HG03378 (cell line): Measurements from ENCODE around the gene CDR2.
A peak's percentile ranks its signal among the peaks of the same experiment; 100 is the strongest.
"Not testable (repeated sequence)": the region's sequence is repeated elsewhere in the genome, so short reads cannot be mapped to it uniquely, and the experiment has no call there.

Source experiments
- ATAC-seq: cut with Tn5 transposase; IDR thresholded peaks from one replicate; pipeline ENCODE4 v1.9.1; 2021; ENCODE audit warnings: mild to moderate bottlenecking, moderate library complexity; ENCODE audit not compliant: unreplicated experiment

Gene CDR2

DNA sequence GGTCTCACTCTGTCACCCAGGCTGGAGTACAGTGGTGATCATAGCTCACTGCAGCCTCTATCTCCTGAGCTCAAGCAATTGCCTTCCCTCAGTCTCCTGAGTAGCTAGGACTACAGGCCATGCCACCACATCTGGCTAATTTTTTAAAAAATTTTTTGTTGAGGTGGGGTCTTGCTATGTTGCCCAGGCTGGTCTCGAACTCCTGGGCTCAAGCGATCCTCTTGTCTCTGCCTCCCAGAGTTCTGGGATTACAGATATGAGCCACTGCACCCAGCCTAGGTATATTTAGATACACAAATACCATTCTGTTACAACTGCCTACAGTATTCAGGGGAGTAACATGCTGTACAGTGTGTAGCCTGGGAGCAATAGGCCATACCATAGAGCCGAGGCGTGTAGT lies 62.9 kb downstream of the CDR2 start:
- ATAC-seq, result no peak

- no peak for ATAC-seq
Measured at GRCh38 chr16:22308824-22309520, 65.4 kb downstream of the CDR2 start.

DNA sequence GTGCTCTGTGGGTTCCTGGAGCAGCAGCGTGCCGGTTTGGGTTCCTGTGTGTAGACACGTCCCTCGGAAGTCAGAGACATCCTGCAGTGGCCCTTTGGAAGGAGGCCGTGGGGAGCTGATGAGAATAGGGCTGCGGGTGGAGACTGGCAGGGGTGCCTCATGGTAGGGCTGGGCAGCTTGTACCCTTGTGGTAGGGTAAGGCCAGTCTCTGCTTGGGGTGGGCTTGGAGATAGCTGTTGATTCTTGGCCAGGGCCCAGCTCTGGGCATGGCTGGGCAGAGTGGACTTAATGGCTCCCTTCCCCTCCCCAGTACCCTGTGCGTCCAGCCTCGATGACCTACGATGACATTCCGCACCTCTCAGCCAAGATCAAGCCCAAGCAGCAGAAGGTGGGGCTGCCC lies 66.6 kb downstream of the CDR2 start:
- ATAC-seq, result no peak

- ATAC-seq, result no peak
Measured at GRCh38 chr16:22306788-22307187, 67.6 kb downstream of the CDR2 start.

DNA sequence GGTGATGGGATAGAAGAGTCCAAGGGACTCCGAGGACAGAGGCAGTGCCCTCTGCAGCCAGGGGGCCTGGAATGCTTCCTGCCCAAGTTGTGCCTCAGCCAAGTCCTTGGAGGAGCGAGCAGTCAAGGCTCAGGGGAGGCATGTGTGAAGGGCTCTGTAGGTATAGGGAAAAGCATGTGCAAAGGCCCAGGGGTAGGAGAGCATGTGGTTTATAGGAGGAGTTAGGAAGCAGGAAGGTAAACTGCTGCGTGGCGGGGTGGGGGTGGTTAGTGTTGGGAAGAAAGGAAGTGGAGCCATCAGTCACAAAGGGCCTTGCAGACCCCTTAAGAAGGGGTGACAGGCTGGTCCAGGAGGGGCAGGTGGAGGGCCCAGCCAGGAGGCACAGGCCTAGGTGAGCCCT lies 70.0 kb downstream of the CDR2 start:
- no peak for ATAC-seq

DNA sequence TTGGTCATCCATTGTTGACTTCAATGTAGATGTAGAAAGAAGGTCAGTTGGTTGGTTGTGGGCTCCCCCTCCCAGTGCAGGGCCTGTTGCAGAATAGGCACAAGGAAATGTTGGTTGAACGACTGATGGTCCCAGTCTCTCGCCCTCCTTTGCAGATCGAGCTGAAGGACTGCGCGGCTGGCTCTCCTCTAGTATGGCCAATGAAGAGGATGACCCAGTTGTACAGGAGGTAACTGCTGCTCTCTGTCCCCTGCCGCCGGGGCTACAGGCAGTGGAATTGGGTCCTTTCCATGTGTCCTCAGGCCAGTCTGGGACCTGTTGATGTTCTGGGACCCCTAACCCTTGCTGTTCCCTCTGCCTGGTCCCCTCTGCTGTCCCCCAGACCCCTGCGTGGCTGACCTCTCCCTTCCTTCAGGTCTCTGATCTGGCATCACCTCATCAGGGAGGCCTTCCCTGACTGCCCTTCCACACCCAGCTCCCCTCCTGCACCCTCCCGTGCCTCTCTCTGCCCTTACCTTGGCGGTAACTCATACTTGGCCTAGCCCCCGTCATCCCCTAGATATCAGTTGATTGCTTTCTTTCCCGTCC lies 71.5 kb downstream of the CDR2 start:
- ATAC-seq, result no peak

DNA sequence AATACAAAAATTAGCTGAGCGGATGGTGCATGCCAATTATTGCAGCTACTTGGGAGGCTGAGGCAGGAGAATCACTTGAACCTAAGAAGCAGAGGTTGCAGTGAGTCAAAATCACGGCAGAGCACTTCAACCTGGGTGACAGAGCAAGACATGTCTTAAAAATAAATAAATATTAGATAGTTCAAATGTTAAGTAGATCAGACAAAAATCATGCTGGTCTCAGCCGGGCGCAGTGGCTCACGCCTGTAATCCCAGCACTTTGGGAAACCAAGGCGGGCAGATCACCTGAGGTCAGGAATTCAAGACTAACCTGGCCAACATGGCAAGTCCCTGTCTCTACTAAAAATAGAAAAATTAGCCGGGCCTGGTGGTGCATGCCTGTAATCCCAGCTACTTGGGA lies 73.0 kb downstream of the CDR2 start:
- ATAC-seq, result not testable (repeated sequence)

GRCh38 chr16:22300427-22301071 lies 73.9 kb downstream of the CDR2 start:
- ATAC-seq, result no peak

- ATAC-seq, result no peak
Measured at GRCh38 chr16:22299036-22299435, 75.4 kb downstream of the CDR2 start.

DNA sequence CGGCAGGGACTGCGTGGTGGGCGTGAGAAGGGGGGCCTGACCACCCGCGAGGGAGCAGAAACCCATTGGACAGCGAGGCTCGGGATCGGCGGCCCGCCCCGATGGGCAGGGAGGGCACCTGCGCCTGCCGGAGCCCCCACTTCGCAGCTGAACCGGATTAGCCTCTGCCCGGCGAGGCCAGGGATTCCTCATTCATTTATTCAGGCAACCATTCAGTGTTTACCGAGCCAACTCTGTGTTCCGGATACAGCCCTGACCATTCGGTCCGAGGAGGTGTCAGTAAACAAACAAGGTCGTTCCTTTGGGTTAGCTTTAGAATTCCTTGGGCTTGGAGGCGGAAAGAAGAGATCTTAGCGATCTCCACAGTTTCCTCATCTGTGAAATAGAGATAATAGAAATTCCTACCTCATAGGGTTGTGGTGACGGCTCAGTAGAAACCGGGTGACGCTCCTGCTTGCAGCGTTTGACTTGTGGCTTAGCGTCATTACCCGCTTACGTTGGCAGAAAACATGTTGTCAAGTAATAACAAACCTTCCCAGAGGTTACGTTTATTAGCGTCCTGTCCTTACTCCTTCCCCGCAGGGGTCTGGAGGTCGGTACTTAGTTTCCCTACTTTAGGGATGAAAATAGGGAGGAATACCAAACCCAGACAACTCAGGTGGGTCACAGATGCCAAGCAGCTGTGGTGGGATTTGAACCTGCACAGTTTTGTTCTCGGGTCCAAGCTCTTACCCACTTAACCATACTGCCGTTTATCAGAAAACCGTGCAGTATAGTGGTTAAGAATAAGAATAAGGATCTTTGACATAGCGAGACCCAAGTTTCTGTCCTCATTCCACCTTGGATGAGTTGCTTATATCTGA lies 76.3 kb downstream of the CDR2 start:
- peak; percentile 37 for ATAC-seq

DNA sequence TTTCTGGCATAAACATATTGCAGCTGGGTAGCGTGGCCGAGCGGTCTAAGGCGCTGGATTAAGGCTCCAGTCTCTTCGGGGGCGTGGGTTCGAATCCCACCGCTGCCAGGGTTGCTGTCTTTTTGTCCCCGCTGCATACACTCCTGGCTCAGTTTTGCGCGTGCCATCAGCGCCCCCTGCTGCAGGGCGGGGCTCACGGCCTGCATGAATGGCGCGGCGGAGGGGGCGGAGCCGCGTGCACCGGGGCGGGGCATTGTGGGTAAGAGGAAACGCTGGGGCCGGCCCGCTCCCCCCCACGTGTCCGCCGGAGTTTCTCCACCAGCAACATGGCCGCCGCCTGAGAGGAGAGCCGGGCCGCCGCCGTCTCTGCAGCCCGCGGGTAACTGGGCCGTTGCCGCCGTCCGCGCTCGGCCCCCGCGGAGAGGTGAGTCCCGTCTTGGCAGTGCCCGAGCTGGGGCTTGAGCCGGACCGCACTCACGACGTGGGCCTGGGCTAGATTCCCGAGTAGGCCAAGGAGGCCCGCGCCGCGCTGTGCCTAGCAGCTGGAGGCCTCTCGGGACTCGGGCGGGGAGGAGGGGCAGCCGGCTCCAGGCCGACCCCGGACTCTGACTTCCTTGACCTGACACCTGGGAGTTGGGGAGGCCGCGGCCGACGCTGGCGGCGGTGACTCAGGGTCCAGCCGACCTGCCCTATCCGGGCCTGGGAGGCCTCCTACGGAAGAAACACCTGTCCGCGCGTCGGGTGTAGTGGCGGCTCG lies 77.1 kb downstream of the CDR2 start, which contains the start of gene POLR3E:
TSS of gene POLR3E (plus strand) at position 296 of the 757 bp plus-strand sequence. CDS start 5,560 bp downstream, outside the sequence.
- peak; percentile 70 for ATAC-seq

- ATAC-seq, result peak; percentile 1
Measured at GRCh38 chr16:22296225-22297113, 78.0 kb downstream of the CDR2 start.
